Neural cell (in vitro differentiated cells): Measurements from ENCODE around the gene BRD9. TPM values are rescaled to one million over a fixed set of nuclear protein-coding genes. Genes with fewer than 3 reads are reported as not detected.

ENCODE experiments used
- H2AFZ ChIP-seq: fragments of 200-600, 300-800 bp; sonication (generic), shearing (Covaris generic); 2 replicates; pipeline ENCODE4 v1.6.0; 2014; ENCODE audit warnings: low read depth, mild to moderate bottlenecking, antibody characterized with exemption, low read length, moderate library complexity
- H3F3A ChIP-seq: fragments of 200-600 bp; shearing (Covaris generic); 2 replicates; pipeline ENCODE4 v1.6.1; 2016; ENCODE audit warnings: mild to moderate bottlenecking, moderate library complexity, mixed read lengths, antibody characterized with exemption, low read length; ENCODE audit not compliant: insufficient read depth, poor library complexity, severe bottlenecking
- H3K27ac ChIP-seq: fragments of 200-600, 300-800 bp; sonication (generic), shearing (Covaris generic); 2 replicates; pipeline ENCODE4 v1.5.1; 2014; ENCODE audit warnings: mild to moderate bottlenecking, low read length, moderate library complexity
- H3K27me3 ChIP-seq: fragments of 300-800, 200-600 bp; sonication (generic), shearing (Covaris generic); 2 replicates; pipeline ENCODE4 v1.6.0; 2014; ENCODE audit warnings: mild to moderate bottlenecking, low read depth, low read length, moderate library complexity; ENCODE audit not compliant: insufficient read depth
- H3K36me3 ChIP-seq: fragments of 300-800, 200-600 bp; sonication (generic), shearing (Covaris generic); 2 replicates; pipeline ENCODE4 v1.5.1; 2014; ENCODE audit warnings: mild to moderate bottlenecking, antibody characterized with exemption, low read length, moderate library complexity; ENCODE audit not compliant: insufficient read depth
- H3K4me2 ChIP-seq: fragments of 300-800, 200-600 bp; sonication (generic), shearing (Covaris generic); 2 replicates; pipeline ENCODE4 v1.6.0; 2014; ENCODE audit warnings: mild to moderate bottlenecking, low read length
- H3K4me3 ChIP-seq: fragments of 300-800, 200-600 bp; sonication (generic), shearing (Covaris generic); 2 replicates; pipeline ENCODE4 v1.5.1; 2014; ENCODE audit warnings: mild to moderate bottlenecking, low read length, moderate library complexity
- H3K79me2 ChIP-seq: fragments of 200-600 bp; shearing (Covaris generic); replicated peaks from 2 replicates; pipeline ENCODE4 v1.6.0; 2014; ENCODE audit warnings: mild to moderate bottlenecking, low read length, moderate library complexity; ENCODE audit not compliant: insufficient read depth
- H3K9ac ChIP-seq: fragments of 300-800, 200-600 bp; sonication (generic), shearing (Covaris generic); 2 replicates; pipeline ENCODE4 v1.6.1; 2016; ENCODE audit warnings: mild to moderate bottlenecking, low read length, mixed read lengths
- H3K9me2 ChIP-seq: fragments of 200-600 bp; shearing (Covaris generic); 2 replicates; pipeline ENCODE4 v1.6.1; 2016; ENCODE audit warnings: mild to moderate bottlenecking, low read length, mixed read lengths; ENCODE audit not compliant: insufficient read depth
- H3K9me3 ChIP-seq: fragments of 200-600, 300-800 bp; sonication (generic), shearing (Covaris generic); 2 replicates; pipeline ENCODE4 v1.6.1; 2016; ENCODE audit warnings: mild to moderate bottlenecking, mixed run types, low read length, moderate library complexity, mixed read lengths
- H4K20me1 ChIP-seq: fragments of 200-600 bp; shearing (Covaris generic); 2 replicates; pipeline ENCODE4 v1.6.1; 2016; ENCODE audit warnings: mild to moderate bottlenecking, mixed run types; ENCODE audit not compliant: insufficient read depth
- EP300 ChIP-seq: fragments of 450-650 bp; conservative IDR thresholded peaks from 2 replicates; pipeline ENCODE4 v1.6.1; 2014; ENCODE audit warnings: antibody characterized with exemption, mild to moderate bottlenecking, moderate library complexity; ENCODE audit not compliant: poor library complexity, severe bottlenecking
- EZH2 ChIP-seq: fragments of 200-600, 300-800 bp; shearing (Covaris generic), sonication (generic); IDR thresholded peaks from 2 replicates; pipeline ENCODE4 v1.6.1; 2014; ENCODE audit warnings: antibody characterized with exemption, low read length, borderline replicate concordance, mild to moderate bottlenecking; ENCODE audit not compliant: insufficient read depth, poor library complexity, severe bottlenecking
- MXI1 ChIP-seq: fragments of 450-650 bp; conservative IDR thresholded peaks from 2 replicates; pipeline ENCODE4 v1.6.1; 2014; ENCODE audit warnings: antibody characterized with exemption, mild to moderate bottlenecking; ENCODE audit not compliant: poor library complexity, severe bottlenecking
- POLR2AphosphoS5 ChIP-seq: IDR thresholded peaks from 2 replicates; pipeline ENCODE4 v1.6.1; 2012
- RAD21 ChIP-seq: fragments of 450-650 bp; conservative IDR thresholded peaks from 2 replicates; pipeline ENCODE4 v1.6.1; 2014; ENCODE audit warnings: antibody characterized with exemption, mild to moderate bottlenecking, moderate library complexity
- SMC3 ChIP-seq: fragments of 450-650 bp; conservative IDR thresholded peaks from 2 replicates; pipeline ENCODE4 v1.6.1; 2014; ENCODE audit warnings: antibody characterized with exemption, mild to moderate bottlenecking, moderate library complexity; ENCODE audit not compliant: poor library complexity
- TAF1 ChIP-seq: IDR thresholded peaks from 2 replicates; pipeline ENCODE4 v1.6.1; 2012; ENCODE audit warnings: low read depth
- polyA plus RNA-seq: library from polyadenylated mRNA; depleted of rRNA; stranded (reverse); fragments of >200 nt; gene quantifications from 2 replicates; pipeline ENCODE4 v1.2.3, GENCODE V29; 2014
- TF ChIP-seq, protein P1 (sequence below): IDR thresholded peaks from 2 replicates; pipeline ENCODE4 v1.6.1; 2012; ENCODE audit warnings: borderline replicate concordance
- TF ChIP-seq, protein P2 (sequence below): fragments of 450-650 bp; IDR thresholded peaks from 2 replicates; pipeline ENCODE4 v1.5.1; 2014; ENCODE audit warnings: antibody characterized with exemption, mild to moderate bottlenecking, moderate library complexity; ENCODE audit not compliant: poor library complexity, severe bottlenecking

The BRD9 gene
- polyA plus RNA-seq, 1 donor from 2014 or later: 50.4 TPM

DNA sequence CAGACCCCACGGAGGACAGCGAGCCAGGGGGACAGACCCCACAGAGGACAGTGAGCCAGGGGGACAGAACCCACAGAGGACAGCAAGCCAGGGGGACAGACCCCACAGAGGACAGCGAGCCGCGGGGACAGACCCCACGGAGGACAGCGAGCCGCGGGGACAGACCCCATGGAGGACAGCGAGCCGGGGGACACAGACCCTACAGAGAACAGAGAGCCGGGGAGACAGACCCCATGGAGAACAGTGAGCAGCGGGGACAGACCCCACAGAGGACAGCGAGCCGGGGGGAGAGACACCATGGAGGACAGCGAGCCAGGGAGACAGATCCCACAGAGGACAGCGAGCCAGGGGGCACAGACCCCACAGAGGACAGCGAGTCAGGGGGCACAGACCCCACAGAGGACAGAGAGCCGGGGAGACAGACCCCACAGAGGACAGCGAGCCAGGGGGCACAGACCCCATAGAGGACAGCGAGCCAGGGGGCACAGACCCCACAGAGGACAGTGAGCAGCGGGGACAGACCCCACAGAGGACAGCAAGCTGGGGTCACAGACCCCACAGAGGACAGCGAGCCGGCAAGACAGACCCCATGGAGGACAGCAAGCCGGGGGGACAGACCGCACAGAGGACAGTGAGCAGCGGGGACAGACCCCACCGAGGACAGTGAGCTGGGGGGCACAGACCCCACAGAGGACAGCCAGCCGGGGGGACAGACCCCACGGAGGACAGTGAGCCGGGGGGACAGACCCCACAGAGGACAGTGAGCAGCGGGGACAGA is 37.4 kb downstream of the BRD9 start:
- H3K36me3 ChIP-seq: no peaks in the 10 kb centered on the region
- TF ChIP-seq MXI1 (no peak), EZH2 (no peak), POLR2AphosphoS5 (no peak), RAD21 (no peak), EP300 (no peak)
- TF ChIP-seq, protein P1, sequence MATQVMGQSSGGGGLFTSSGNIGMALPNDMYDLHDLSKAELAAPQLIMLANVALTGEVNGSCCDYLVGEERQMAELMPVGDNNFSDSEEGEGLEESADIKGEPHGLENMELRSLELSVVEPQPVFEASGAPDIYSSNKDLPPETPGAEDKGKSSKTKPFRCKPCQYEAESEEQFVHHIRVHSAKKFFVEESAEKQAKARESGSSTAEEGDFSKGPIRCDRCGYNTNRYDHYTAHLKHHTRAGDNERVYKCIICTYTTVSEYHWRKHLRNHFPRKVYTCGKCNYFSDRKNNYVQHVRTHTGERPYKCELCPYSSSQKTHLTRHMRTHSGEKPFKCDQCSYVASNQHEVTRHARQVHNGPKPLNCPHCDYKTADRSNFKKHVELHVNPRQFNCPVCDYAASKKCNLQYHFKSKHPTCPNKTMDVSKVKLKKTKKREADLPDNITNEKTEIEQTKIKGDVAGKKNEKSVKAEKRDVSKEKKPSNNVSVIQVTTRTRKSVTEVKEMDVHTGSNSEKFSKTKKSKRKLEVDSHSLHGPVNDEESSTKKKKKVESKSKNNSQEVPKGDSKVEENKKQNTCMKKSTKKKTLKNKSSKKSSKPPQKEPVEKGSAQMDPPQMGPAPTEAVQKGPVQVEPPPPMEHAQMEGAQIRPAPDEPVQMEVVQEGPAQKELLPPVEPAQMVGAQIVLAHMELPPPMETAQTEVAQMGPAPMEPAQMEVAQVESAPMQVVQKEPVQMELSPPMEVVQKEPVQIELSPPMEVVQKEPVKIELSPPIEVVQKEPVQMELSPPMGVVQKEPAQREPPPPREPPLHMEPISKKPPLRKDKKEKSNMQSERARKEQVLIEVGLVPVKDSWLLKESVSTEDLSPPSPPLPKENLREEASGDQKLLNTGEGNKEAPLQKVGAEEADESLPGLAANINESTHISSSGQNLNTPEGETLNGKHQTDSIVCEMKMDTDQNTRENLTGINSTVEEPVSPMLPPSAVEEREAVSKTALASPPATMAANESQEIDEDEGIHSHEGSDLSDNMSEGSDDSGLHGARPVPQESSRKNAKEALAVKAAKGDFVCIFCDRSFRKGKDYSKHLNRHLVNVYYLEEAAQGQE: no peak
- TF ChIP-seq, protein P2, sequence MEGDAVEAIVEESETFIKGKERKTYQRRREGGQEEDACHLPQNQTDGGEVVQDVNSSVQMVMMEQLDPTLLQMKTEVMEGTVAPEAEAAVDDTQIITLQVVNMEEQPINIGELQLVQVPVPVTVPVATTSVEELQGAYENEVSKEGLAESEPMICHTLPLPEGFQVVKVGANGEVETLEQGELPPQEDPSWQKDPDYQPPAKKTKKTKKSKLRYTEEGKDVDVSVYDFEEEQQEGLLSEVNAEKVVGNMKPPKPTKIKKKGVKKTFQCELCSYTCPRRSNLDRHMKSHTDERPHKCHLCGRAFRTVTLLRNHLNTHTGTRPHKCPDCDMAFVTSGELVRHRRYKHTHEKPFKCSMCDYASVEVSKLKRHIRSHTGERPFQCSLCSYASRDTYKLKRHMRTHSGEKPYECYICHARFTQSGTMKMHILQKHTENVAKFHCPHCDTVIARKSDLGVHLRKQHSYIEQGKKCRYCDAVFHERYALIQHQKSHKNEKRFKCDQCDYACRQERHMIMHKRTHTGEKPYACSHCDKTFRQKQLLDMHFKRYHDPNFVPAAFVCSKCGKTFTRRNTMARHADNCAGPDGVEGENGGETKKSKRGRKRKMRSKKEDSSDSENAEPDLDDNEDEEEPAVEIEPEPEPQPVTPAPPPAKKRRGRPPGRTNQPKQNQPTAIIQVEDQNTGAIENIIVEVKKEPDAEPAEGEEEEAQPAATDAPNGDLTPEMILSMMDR: no peak

DNA sequence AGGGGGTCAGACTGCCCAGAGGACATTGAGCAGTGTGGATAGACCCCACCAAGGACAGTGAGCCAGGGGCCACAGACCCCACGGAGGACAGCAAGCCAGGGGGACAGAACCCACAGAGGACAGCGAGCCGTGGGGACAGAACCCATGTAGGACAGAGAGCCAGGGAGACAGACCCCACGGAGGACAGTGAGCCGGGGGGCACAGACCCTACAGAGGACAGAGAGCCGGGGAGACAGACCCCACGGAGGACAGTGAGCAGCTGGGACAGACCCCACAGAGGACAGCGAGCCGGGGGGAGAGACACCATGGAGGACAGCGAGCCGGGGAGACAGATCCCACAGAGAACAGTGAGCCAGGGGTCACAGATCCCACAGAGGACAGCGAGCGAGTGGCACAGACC is 38.4 kb downstream of the BRD9 start:
- no peak overlapping the region for H3K4me2 ChIP-seq
- H3K27ac ChIP-seq: no peak overlapping the region
- H3K79me2 ChIP-seq: no peaks in the 10 kb centered on the region
- H3K9me2 ChIP-seq: no peaks in the 10 kb centered on the region
- H3K9ac ChIP-seq: no peak overlapping the region
- no peaks in the 10 kb centered on the region for H3K36me3 ChIP-seq
- H3K9me3 ChIP-seq: no peaks in the 10 kb centered on the region
- H2AFZ ChIP-seq: no peak overlapping the region
- no peaks in the 10 kb centered on the region for H4K20me1 ChIP-seq
- TF ChIP-seq EZH2 (no peak), MXI1 (no peak), POLR2AphosphoS5 (no peak), SMC3 (no peak), TAF1 (no peak), EP300 (no peak), RAD21 (no peak)
- TF ChIP-seq, protein P1: no peak
- TF ChIP-seq, protein P2: no peak
- no peaks in the 10 kb centered on the region for H3F3A ChIP-seq
- H3K4me3 ChIP-seq: no peak overlapping the region
- no peaks in the 10 kb centered on the region for H3K27me3 ChIP-seq

More for the DNA sequence above, 37.4 kb downstream of the BRD9 start:
- no peaks in the 10 kb centered on the region for H4K20me1 ChIP-seq
- H3K27me3 ChIP-seq: no peaks in the 10 kb centered on the region
- H3K9ac ChIP-seq: no peak overlapping the region
- H3K4me3 ChIP-seq: no peak overlapping the region
- H3K79me2 ChIP-seq: no peaks in the 10 kb centered on the region
- no peak overlapping the region for H2AFZ ChIP-seq
- H3K9me3 ChIP-seq: no peaks in the 10 kb centered on the region
- H3K4me2 ChIP-seq: no peak overlapping the region
- no peaks in the 10 kb centered on the region for H3F3A ChIP-seq
- H3K27ac ChIP-seq: no peak overlapping the region
- H3K9me2 ChIP-seq: no peaks in the 10 kb centered on the region
